Measurements from ENCODE around the gene KIF1C. TPM values are rescaled to one million over a fixed set of nuclear protein-coding genes. Genes with fewer than 3 reads are reported as not detected.
"Not testable (repeated sequence)": the region's sequence is repeated elsewhere in the genome, so short reads cannot be mapped to it uniquely, and the experiment has no call there.

The KIF1C gene
- total RNA-seq, 1 donor from 2014 or later = 68.4 TPM

DNA sequence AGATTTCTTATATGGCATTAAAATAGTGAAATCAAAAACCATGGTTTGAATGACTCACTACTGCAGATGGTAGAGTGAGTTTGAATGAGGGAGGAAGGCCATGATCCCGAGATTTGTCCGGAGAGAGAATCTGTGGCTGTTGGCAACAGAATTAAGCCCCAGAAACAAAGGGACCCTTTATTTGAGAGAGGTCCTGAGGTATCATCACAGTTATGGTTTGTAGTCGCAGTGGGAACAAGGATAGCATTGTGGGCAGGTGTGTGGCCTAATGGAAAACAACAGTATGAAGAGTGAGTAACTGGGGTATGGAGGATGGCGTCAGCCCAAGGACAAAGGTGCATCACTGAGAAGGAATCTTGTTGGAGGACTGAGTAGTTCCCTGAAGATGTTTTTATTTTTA lies 72.0 kb downstream of the KIF1C start:
- Mint-ChIP-seq H3K36me3 (ENCODE audit: low read depth) (no peaks in the 10 kb centered on the region), H3K9me3 (no peaks in the 10 kb centered on the region), H3K27me3 (ENCODE audit: low read depth) (peaks cover 9% of the 10 kb centered on the region), H3K4me3 (no peak overlapping the region), H3K27ac (ENCODE audit: unreplicated experiment) (no peak overlapping the region), H3K4me1 (peaks cover 10% of the 10 kb centered on the region)
- DNase-seq (ENCODE audit: low read depth, low spot score) = no peak
- TF ChIP-seq CTCF (conservative IDR thresholded peaks at IDR 0.05) = no peak

DNA sequence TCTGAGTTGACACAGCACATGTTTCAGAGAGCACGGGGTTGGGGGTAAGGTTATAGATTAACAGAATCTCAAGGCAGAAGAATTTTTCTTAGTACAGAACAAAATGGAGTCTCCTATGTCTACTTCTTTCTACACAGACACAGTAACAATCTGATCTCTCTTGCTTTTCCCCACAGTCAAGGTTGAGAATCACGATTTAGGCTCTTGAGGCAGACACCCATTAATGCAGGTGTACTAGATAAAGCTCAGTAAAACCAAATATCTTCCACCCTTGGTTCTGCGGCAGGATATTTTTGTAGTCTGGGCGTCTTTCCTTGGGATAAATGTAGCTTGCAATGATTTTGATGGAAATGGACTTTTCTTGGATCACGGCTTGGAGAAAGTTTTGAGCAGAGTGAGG lies 77.7 kb downstream of the KIF1C start:
- H3K27ac Mint-ChIP-seq (ENCODE audit: unreplicated experiment); H3K4me1 Mint-ChIP-seq; H3K4me3 Mint-ChIP-seq; DNase-seq (ENCODE audit: low read depth, low spot score); H3K36me3 Mint-ChIP-seq (ENCODE audit: low read depth); H3K9me3 Mint-ChIP-seq; H3K27me3 Mint-ChIP-seq (ENCODE audit: low read depth): not testable (repeated sequence)

- H3K4me3 Mint-ChIP-seq; H3K36me3 Mint-ChIP-seq (ENCODE audit: low read depth); H3K9me3 Mint-ChIP-seq; DNase-seq (ENCODE audit: low read depth, low spot score); H3K4me1 Mint-ChIP-seq; H3K27ac Mint-ChIP-seq (ENCODE audit: unreplicated experiment); H3K27me3 Mint-ChIP-seq (ENCODE audit: low read depth): not testable (repeated sequence)
Measured at GRCh38 chr17:5077275-5077674, 79.5 kb downstream of the KIF1C start.

DNA sequence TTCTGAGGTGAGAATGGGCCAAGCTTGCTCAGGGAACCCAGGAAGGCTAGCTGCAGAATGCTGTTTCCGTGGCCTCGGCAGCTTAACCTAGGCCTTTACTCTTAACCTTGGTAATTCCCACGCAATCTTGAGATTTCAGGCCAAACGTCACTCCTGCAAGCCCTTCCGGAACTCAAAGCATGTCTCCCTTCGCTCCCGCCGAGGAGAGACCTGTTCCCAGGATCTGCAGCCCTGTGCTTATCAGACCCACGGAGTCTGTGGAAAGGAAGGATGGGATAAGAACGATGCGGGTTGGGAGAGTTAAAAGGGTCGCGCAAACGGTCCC lies 80.0 kb downstream of the KIF1C start:
- H3K4me3 Mint-ChIP-seq = no peak overlapping the region

More for the DNA sequence above, 80.0 kb downstream of the KIF1C start:
- Mint-ChIP-seq H3K27ac (ENCODE audit: unreplicated experiment) (no peak overlapping the region), H3K9me3 (no peaks in the 10 kb centered on the region), H3K27me3 (ENCODE audit: low read depth) (no peaks in the 10 kb centered on the region), H3K4me1 (peaks cover 4% of the 10 kb centered on the region), H3K36me3 (ENCODE audit: low read depth) (no peaks in the 10 kb centered on the region)
- DNase-seq (ENCODE audit: low read depth, low spot score) = no peak
- no peak for TF ChIP-seq CTCF (conservative IDR thresholded peaks at IDR 0.05)

Small RNAs within 50 kb of the gene (microRNA-seq; reads per million reads assigned to microRNA genes)
- not detected for gene MIR6864
- gene MIR6865 = not detected

Other genes starting within 250 kb of the KIF1C start
- not detected in 2 replicates for gene TM4SF5, start 226.1 kb upstream of the KIF1C start, total RNA-seq
- 1.0 and 1.6 TPM in 2 replicates for gene VMO1, start 211.6 kb upstream of the KIF1C start, total RNA-seq
- gene GLTPD2, start 209.0 kb upstream of the KIF1C start, total RNA-seq = not detected in 2 replicates
- 174 and 181 TPM in 2 replicates for gene PSMB6, start 201.8 kb upstream of the KIF1C start, total RNA-seq
- gene PLD2, start 190.8 kb upstream of the KIF1C start, total RNA-seq = 54.8 and 63.9 TPM in 2 replicates
- 73.0 and 76.6 TPM in 2 replicates for gene MINK1, start 164.6 kb upstream of the KIF1C start, total RNA-seq
- 1.7 and 1.8 TPM in 2 replicates for gene C17orf107, start 98.4 kb upstream of the KIF1C start, total RNA-seq
- gene CHRNE, start 94.9 kb upstream of the KIF1C start, total RNA-seq = 0.21 TPM in 1 of 2 replicates, not detected in the other
- gene GP1BA, start 65.7 kb upstream of the KIF1C start, total RNA-seq = not detected in 2 replicates
- 67.7 and 68.3 TPM in 2 replicates for gene SLC25A11, start 57.9 kb upstream of the KIF1C start, total RNA-seq
- gene RNF167, start 57.7 kb upstream of the KIF1C start, total RNA-seq = 90.4 and 93.2 TPM in 2 replicates
- 626 and 630 TPM in 2 replicates for gene PFN1, start 49.4 kb upstream of the KIF1C start, total RNA-seq
- gene ENO3, start 46.8 kb upstream of the KIF1C start, total RNA-seq = 9.1 and 10.6 TPM in 2 replicates
- gene SPAG7, start 30.1 kb upstream of the KIF1C start, total RNA-seq = 76.9 and 78.9 TPM in 2 replicates
- 12.5 and 17.4 TPM in 2 replicates for gene CAMTA2, start 10.3 kb upstream of the KIF1C start, total RNA-seq
- 0.43 and 0.86 TPM in 2 replicates for gene INCA1, start 428 bp upstream of the KIF1C start, total RNA-seq
- gene SLC52A1, start 37.5 kb downstream of the KIF1C start, total RNA-seq = not detected in 2 replicates
- gene ZFP3, start 80.5 kb downstream of the KIF1C start, total RNA-seq = 0.11 and 0.12 TPM in 2 replicates
- gene ZNF232, start 113.9 kb downstream of the KIF1C start, total RNA-seq = 41.9 and 43.9 TPM in 2 replicates
- gene USP6, start 118.1 kb downstream of the KIF1C start, total RNA-seq = 0.26 and 0.30 TPM in 2 replicates
- gene ZNF594, start 193.9 kb downstream of the KIF1C start, total RNA-seq = 21.5 and 23.7 TPM in 2 replicates
- gene SCIMP, start 236.9 kb downstream of the KIF1C start, total RNA-seq = not detected in 2 replicates